Kidney (tissue), 14 donors: ENCODE measurements around the gene PLPP3. TPM values are rescaled to one million over a fixed set of nuclear protein-coding genes. Genes with fewer than 3 reads are reported as not detected.

Source experiments
- DNase-seq, 5 donors: peaks; one replicate each; pipeline ENCODE4 v3.0.0-alpha.2; 2013 to 2020
- FAIRE-seq: peaks from 2 replicates; lab custom pipeline; 2012; peaks lifted over from hg19 to GRCh38; lab: Jason Lieb, UNC
- H3K27ac ChIP-seq, 2 donors: one replicate each; pipeline ENCODE4 v1.7.0; 2013; ENCODE audit warnings: low read depth in 2 of 2, low read length in 2 of 2, inconsistent platforms in 1 of 2
- H3K27me3 ChIP-seq: one replicate; pipeline ENCODE4 v1.7.1; 2013; ENCODE audit warnings: low read length, inconsistent platforms; ENCODE audit not compliant: control insufficient read depth, insufficient read depth
- H3K36me3 ChIP-seq, 3 donors: one replicate each; pipeline versions ENCODE4 v1.7.0 to v1.7.1; 2013; ENCODE audit warnings: low read length in 3 of 3, control low read depth in 1 of 3, inconsistent platforms in 1 of 3; ENCODE audit not compliant: insufficient read depth in 3 of 3, control insufficient read depth in 2 of 3
- H3K4me1 ChIP-seq, 3 donors: one replicate each; pipeline versions ENCODE4 v1.7.0 to v1.7.1; 2013; ENCODE audit warnings: low read length in 3 of 3, inconsistent platforms in 1 of 3, low read depth in 1 of 3; ENCODE audit not compliant: control insufficient read depth in 2 of 3, insufficient read depth in 2 of 3
- H3K4me3 ChIP-seq, 3 donors: one replicate each; pipeline versions ENCODE4 v1.7.0 to v1.8.1; 2013; ENCODE audit warnings: low read length in 3 of 3, control low read depth in 1 of 3, inconsistent platforms in 1 of 3
- H3K9ac ChIP-seq, 3 donors: one replicate each; pipeline versions ENCODE4 v1.7.0 to v1.7.1; 2013; ENCODE audit warnings: low read length in 3 of 3, control low read depth in 1 of 3, inconsistent platforms in 1 of 3
- H3K9me3 ChIP-seq, 3 donors: one replicate each; pipeline versions ENCODE4 v1.7.0 to v1.7.1; 2013; ENCODE audit warnings: low read length in 3 of 3, control low read depth in 1 of 3, inconsistent platforms in 1 of 3; ENCODE audit not compliant: control insufficient read depth in 2 of 3, insufficient read depth in 1 of 3
- CTCF ChIP-seq: IDR thresholded peaks from 3 replicates; pipeline ENCODE4 v1.5.1; 2012; ENCODE audit warnings: mild to moderate bottlenecking, moderate library complexity, borderline replicate concordance; ENCODE audit not compliant: insufficient read depth; ENCODE audit errors: extremely low read depth
- intact Hi-C: fragments of 100-400 bp; cut with DNase I; formaldehyde crosslinking; loops from one replicate; pipeline ENCODE4 v1.11.1; 2022
- polyA plus RNA-seq: library from polyadenylated mRNA; stranded (reverse); fragments of 350-450 nt; fragmentation: Illumina TruSeq; extraction: RNeasy Lipid Tissue Mini Kit (QIAGEN cat#74804); gene quantifications from one replicate; pipeline ENCODE4 v1.2.3, GENCODE V29; 2014; ENCODE audit warnings: low read depth, low replicate concordance; ENCODE audit not compliant: insufficient read depth
- total RNA-seq: library from RNA; stranded (reverse); fragmentation: NEBNext Ultra II Directional; extraction: Animal tissue kit (Norgen Biotek cat#: 25700); gene quantifications from one replicate; pipeline ENCODE4 v1.2.1, GENCODE V29; 2021
- donor health status: control.
- donor health status: control.
- donor health status: control.
- donor health status: control.
- donor health status: control.
- donor health status: DM: yes; HTN: yes; CAD: no.
- donor health status: Normal renal cell carcinoma (clear cell type).

PLPP3 gene
- total and polyA plus RNA-seq, 2 donors from 2014 or later = 100 to 107 TPM

GRCh38 chr1:56590520-56591011 is 11.2 kb upstream of the PLPP3 start:
- no peaks in the 10 kb centered on the region for H3K27me3 ChIP-seq
- no peaks in the 10 kb centered on the region for H3K36me3 ChIP-seq
- H3K27ac ChIP-seq = no peak overlapping the region
- no peak for FAIRE-seq
- H3K4me1 ChIP-seq = no peaks in the 10 kb centered on the region
- H3K9ac ChIP-seq = no peak overlapping the region
- DNase-seq = no peak
- intact Hi-C loops = no loop called here
- no peak for TF ChIP-seq CTCF
- no peak overlapping the region for H3K4me3 ChIP-seq
- H3K9me3 ChIP-seq = no peaks in the 10 kb centered on the region

DNA sequence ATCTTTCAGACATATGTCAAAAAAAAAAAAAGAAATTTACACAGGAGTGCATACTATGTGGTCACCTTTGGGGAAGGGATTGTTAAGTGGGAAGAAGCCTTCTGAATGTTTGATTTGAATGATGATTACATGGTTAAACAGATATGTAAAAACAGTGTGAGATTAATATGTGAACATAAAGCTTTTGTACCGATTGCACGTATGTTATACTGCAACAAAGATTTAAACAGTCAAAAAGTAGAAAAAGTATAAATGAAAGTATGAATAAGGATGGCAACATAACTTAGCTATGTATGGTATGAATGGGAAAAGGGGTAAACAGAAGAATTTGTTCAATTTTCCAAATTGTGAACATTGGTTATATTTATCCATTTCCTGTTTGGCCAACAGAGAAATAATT is 10.0 kb upstream of the PLPP3 start:
- Histone ChIP-seq H3K36me3 (no peaks in the 10 kb centered on the region), H3K4me3 (no peak overlapping the region), H3K27ac (no peak overlapping the region), H3K27me3 (no peaks in the 10 kb centered on the region), H3K9ac (no peak overlapping the region), H3K9me3 (no peaks in the 10 kb centered on the region), H3K4me1 (no peaks in the 10 kb centered on the region)
- no peak for DNase-seq
- FAIRE-seq = peak; percentile 23
- no peak for TF ChIP-seq CTCF
- intact Hi-C loops = loop anchor here (5.0 kb wide), 1 partner anchor 1302 kb away; no protein-coding TSS in a partner anchor

GRCh38 chr1:56586502-56586901 is 7.1 kb upstream of the PLPP3 start:
- H3K9me3 ChIP-seq = no peaks in the 10 kb centered on the region
- H3K9ac ChIP-seq = no peak overlapping the region
- FAIRE-seq = no peak
- no peak overlapping the region for H3K4me3 ChIP-seq
- H3K36me3 ChIP-seq = no peaks in the 10 kb centered on the region
- intact Hi-C loops = loop anchor here (5.0 kb wide), 1 partner anchor 1299 kb away; no protein-coding TSS in a partner anchor
- no peaks in the 10 kb centered on the region for H3K4me1 ChIP-seq
- H3K27ac ChIP-seq = no peak overlapping the region
- DNase-seq = no peak
- TF ChIP-seq CTCF = no peak
- no peaks in the 10 kb centered on the region for H3K27me3 ChIP-seq

GRCh38 chr1:56585985-56586384 is 6.6 kb upstream of the PLPP3 start:
- Histone ChIP-seq H3K27ac (no peak overlapping the region), H3K9ac (no peak overlapping the region), H3K27me3 (no peaks in the 10 kb centered on the region), H3K9me3 (no peaks in the 10 kb centered on the region), H3K36me3 (no peaks in the 10 kb centered on the region), H3K4me1 (no peaks in the 10 kb centered on the region), H3K4me3 (no peak overlapping the region)
- intact Hi-C loops = loop anchor here (5.0 kb wide), 1 partner anchor 1299 kb away; no protein-coding TSS in a partner anchor
- FAIRE-seq = no peak
- no peak for TF ChIP-seq CTCF
- DNase-seq = no peak
